Fibroblast of the aortic adventitia (primary cell): ENCODE results near the gene FOXF1. TPM values are rescaled to one million over a fixed set of nuclear protein-coding genes. Genes with fewer than 3 reads are reported as not detected.

Source experiments
- DNase-seq: peaks from one replicate; pipeline ENCODE4 v3.0.0-alpha.2; 2010; ENCODE audit warnings: low read depth
- H3K4me3 ChIP-seq: 2 replicates; pipeline ENCODE4 v1.5.1; 2011; ENCODE audit warnings: low read depth, mild to moderate bottlenecking, control low read depth, low read length, moderate library complexity
- CTCF ChIP-seq: IDR thresholded peaks from 2 replicates; pipeline ENCODE4 v1.5.1; 2011; ENCODE audit warnings: mild to moderate bottlenecking, low read length, control low read depth, inconsistent platforms; ENCODE audit not compliant: insufficient read depth
- total RNA-seq: library from RNA; depleted of rRNA; stranded (reverse); fragments of >200 nt; gene quantifications from 2 replicates; pipeline ENCODE4 v1.2.3, GENCODE V29; 2012; ENCODE audit warnings: low replicate concordance

Gene FOXF1
- total RNA-seq, 1 donor: 3.0 TPM

DNA sequence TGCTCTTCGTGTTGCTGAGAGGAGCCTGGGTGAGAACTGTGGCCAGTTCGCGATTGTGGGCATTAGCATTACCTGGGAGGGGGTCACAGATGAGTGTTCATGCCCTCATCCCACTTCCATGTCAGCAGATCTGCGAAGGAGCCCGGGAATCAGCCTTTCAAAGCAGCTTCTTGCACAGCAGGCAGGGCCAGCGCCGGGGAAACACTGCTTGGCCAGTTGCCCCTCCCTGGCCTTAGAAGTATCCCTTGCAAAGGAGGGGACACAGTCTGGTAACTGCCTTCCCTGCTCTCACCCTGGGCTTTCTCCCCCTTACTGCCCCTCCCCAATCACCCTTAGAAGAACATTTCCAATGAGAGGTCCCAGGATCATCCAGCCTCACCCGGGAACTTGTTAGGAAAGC, 42.8 kb upstream of the FOXF1 start:
- no peak overlapping the region for H3K4me3 ChIP-seq
- no peak for TF ChIP-seq CTCF
- DNase-seq: no peak

DNA sequence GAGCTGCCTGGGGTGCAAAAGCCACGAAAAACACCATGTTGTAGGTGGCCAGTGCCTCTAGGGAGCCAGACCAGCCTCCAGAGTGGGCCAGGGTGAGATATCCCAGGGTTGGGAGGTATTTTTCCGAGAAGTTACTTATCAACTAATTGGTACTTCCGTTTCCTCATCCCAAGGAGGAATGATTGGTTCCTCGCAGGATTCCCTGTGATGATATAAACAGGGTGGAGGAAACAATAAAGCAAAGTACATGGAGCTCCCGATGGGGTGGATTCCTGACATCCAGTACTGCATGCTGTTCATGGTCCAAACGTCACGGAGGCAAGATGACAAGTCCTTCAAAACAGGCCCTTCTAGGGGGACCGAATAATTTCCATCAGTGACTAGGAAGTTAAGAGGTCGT, 39.4 kb upstream of the FOXF1 start:
- no peak for DNase-seq
- no peak for TF ChIP-seq CTCF
- no peak overlapping the region for H3K4me3 ChIP-seq

DNA sequence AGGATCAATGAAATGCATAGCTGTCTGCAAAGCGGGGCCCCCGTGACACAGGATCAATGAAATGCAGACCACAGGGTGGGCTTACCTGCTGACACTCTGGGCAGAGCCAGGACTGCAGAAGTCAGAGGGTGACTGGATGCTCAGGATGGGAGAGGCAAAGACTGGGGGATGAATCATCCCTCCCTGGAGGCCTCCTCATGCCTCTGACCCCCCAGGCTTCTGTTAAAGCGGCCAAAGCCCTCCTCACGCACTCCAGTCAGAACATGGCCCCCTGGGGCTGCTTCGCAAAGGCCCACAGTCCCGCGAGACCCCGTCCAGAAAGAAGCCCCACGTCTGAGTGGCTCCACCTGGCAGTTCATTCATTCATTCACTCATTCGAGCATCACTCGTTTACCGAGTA, 38.4 kb upstream of the FOXF1 start:
- no peak overlapping the region for H3K4me3 ChIP-seq
- TF ChIP-seq CTCF: no peak
- DNase-seq: no peak

DNA sequence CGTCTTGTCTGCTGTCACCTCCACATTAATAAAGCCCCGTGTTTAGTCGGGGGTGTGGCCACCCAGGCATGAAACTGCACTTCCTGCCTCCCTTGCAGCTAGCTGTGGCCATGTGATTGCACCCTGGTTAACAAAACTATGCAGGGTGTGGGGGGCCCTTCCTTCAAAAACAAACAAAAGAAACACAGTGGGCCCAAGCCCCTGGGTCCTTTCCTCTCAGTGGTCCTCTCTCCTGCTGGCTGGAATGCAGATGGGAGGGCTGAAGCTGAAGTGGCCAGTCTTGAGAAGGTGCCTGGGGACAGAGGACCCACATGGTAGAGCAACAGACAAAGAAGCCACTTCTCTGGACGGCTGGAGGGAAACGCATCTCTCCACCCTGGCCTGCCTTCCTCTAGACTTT, 38.0 kb upstream of the FOXF1 start:
- no peak for DNase-seq
- no peak overlapping the region for H3K4me3 ChIP-seq
- no peak for TF ChIP-seq CTCF

- DNase-seq: peak; percentile 67
- no peak overlapping the region for H3K4me3 ChIP-seq
- peak; percentile 30 for TF ChIP-seq CTCF
Measured at GRCh38 chr16:86476956-86477534, 33.3 kb upstream of the FOXF1 start.

GRCh38 chr16:86477642-86478041, 32.7 kb upstream of the FOXF1 start:
- DNase-seq: peak; percentile 81
- H3K4me3 ChIP-seq: no peak overlapping the region
- no peak for TF ChIP-seq CTCF

- TF ChIP-seq CTCF: no peak
- no peak for DNase-seq
- no peak overlapping the region for H3K4me3 ChIP-seq
Measured at GRCh38 chr16:86478779-86479178, 31.5 kb upstream of the FOXF1 start.
